ENCODE measurements around the gene TMEM130. TPM values are rescaled to one million over a fixed set of nuclear protein-coding genes. Genes with fewer than 3 reads are reported as not detected.

The TMEM130 gene, protein sequence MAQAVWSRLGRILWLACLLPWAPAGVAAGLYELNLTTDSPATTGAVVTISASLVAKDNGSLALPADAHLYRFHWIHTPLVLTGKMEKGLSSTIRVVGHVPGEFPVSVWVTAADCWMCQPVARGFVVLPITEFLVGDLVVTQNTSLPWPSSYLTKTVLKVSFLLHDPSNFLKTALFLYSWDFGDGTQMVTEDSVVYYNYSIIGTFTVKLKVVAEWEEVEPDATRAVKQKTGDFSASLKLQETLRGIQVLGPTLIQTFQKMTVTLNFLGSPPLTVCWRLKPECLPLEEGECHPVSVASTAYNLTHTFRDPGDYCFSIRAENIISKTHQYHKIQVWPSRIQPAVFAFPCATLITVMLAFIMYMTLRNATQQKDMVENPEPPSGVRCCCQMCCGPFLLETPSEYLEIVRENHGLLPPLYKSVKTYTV
- polyA plus RNA-seq (2012; ENCODE audit: low read depth, missing spikeins): not detected

GRCh38 chr7:98869597-98870120 lies at the start of gene TMEM130:
TMEM130 (minus strand) TSS chr7:98870014; CDS start chr7:98869861, 153 bp downstream.
- TF ChIP-seq PAX5 (IDR thresholded peaks at IDR 0.05; ENCODE audit: insufficient read depth, low read length, severe bottlenecking) (no peak), POU2F2 (IDR thresholded peaks at IDR 0.05; ENCODE audit: low read depth, low read length) (no peak), POLR2A (IDR thresholded peaks at IDR 0.05; ENCODE audit: low read depth, low read length) (no peak), POLR2AphosphoS5 (IDR thresholded peaks at IDR 0.05; ENCODE audit: low read depth, low read length) (no peak), SPI1 (IDR thresholded peaks at IDR 0.05; ENCODE audit: low read depth, low read length) (no peak), TAF1 (IDR thresholded peaks at IDR 0.05; ENCODE audit: low read depth, low read length) (no peak)
- no peak for FAIRE-seq
- DNase-seq (ENCODE audit: insufficient read length, low spot score): no peak

GRCh38 chr7:98917331-98917730 lies 47.5 kb upstream of the TMEM130 start:
- FAIRE-seq (no peak), DNase-seq (ENCODE audit: insufficient read length, low spot score) (no peak)
- no peak for TF ChIP-seq PAX5 (IDR thresholded peaks at IDR 0.05; ENCODE audit: insufficient read depth, low read length, severe bottlenecking)
- no peak for TF ChIP-seq TAF1 (IDR thresholded peaks at IDR 0.05; ENCODE audit: low read depth, low read length)
- TF ChIP-seq POLR2AphosphoS5 (IDR thresholded peaks at IDR 0.05; ENCODE audit: low read depth, low read length): no peak
- TF ChIP-seq SPI1 (IDR thresholded peaks at IDR 0.05; ENCODE audit: low read depth, low read length): no peak
- no peak for TF ChIP-seq POU2F2 (IDR thresholded peaks at IDR 0.05; ENCODE audit: low read depth, low read length)
- no peak for TF ChIP-seq POLR2A (IDR thresholded peaks at IDR 0.05; ENCODE audit: low read depth, low read length)

DNA sequence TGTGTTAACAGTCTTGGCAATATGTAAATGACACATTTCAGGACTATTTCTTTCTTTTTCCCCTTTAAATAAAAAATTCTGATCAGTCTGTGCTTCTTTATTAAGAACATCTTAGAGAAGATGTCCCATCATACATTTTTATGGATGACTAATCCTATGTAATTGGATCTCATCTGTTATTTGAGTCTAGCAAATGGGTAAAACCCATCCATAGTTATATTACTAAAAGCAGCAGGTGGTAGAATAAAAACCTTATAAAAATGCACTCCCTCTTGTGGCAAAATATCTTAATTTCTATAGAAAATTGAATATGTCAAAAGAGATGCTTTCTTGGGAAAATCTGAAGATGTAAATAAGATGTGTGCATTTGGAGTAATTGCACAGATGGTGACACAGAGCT lies 43.8 kb upstream of the TMEM130 start:
- TF ChIP-seq PAX5 (IDR thresholded peaks at IDR 0.05; ENCODE audit: insufficient read depth, low read length, severe bottlenecking) (no peak), SPI1 (IDR thresholded peaks at IDR 0.05; ENCODE audit: low read depth, low read length) (no peak), POLR2AphosphoS5 (IDR thresholded peaks at IDR 0.05; ENCODE audit: low read depth, low read length) (no peak), POLR2A (IDR thresholded peaks at IDR 0.05; ENCODE audit: low read depth, low read length) (no peak), POU2F2 (IDR thresholded peaks at IDR 0.05; ENCODE audit: low read depth, low read length) (no peak), TAF1 (IDR thresholded peaks at IDR 0.05; ENCODE audit: low read depth, low read length) (no peak)
- no peak for DNase-seq (ENCODE audit: insufficient read length, low spot score)
- no peak for FAIRE-seq

DNA sequence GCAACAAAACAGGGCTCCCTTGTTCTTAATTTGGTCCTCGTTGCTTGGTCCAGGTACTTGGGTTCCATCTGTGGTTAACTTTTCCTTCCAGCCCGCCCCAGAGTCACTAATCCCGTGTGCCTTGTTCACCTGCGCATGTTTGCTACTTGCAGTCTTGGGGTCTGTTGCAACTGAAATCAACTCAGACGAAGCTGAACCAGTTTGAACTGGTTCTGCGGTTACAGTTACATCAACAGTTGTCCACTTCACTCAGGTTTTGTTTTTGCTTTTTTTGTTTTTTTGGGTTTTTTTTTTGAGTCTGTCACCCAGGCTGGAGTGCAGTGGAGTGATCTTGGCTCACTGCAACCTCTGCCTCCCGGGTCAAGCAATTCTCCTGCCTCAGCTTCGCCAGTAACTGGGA lies 43.2 kb upstream of the TMEM130 start:
- FAIRE-seq: no peak
- TF ChIP-seq POU2F2 (IDR thresholded peaks at IDR 0.05; ENCODE audit: low read depth, low read length) (no peak), POLR2A (IDR thresholded peaks at IDR 0.05; ENCODE audit: low read depth, low read length) (no peak), SPI1 (IDR thresholded peaks at IDR 0.05; ENCODE audit: low read depth, low read length) (no peak), POLR2AphosphoS5 (IDR thresholded peaks at IDR 0.05; ENCODE audit: low read depth, low read length) (no peak), PAX5 (IDR thresholded peaks at IDR 0.05; ENCODE audit: insufficient read depth, low read length, severe bottlenecking) (no peak), TAF1 (IDR thresholded peaks at IDR 0.05; ENCODE audit: low read depth, low read length) (no peak)
- no peak for DNase-seq (ENCODE audit: insufficient read length, low spot score)

GRCh38 chr7:98911916-98912315 lies 42.1 kb upstream of the TMEM130 start:
- TF ChIP-seq PAX5 (IDR thresholded peaks at IDR 0.05; ENCODE audit: insufficient read depth, low read length, severe bottlenecking): no peak
- TF ChIP-seq POLR2A (IDR thresholded peaks at IDR 0.05; ENCODE audit: low read depth, low read length): no peak
- TF ChIP-seq POLR2AphosphoS5 (IDR thresholded peaks at IDR 0.05; ENCODE audit: low read depth, low read length): no peak
- no peak for TF ChIP-seq TAF1 (IDR thresholded peaks at IDR 0.05; ENCODE audit: low read depth, low read length)
- TF ChIP-seq SPI1 (IDR thresholded peaks at IDR 0.05; ENCODE audit: low read depth, low read length): no peak
- TF ChIP-seq POU2F2 (IDR thresholded peaks at IDR 0.05; ENCODE audit: low read depth, low read length): no peak
- no peak for FAIRE-seq

DNA sequence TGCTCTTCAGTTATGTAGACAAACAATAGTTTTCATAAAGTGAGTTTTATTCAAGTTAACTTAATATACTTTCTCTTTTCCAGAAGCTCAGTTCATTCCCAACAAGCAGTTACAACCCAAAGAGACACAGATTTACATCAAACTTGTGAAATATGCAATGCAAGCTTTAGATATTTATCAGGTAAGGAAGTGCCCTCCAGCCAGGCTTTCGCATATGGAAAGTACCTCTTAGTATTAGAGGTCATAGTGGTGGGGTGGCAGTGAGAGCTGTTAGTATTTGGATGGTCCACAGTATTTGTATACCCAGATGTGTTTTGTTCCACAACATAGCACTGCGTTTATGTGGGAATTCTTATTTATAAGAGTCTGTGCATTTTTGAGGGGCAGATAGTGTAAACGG lies 40.6 kb upstream of the TMEM130 start:
- DNase-seq (ENCODE audit: insufficient read length, low spot score) (no peak), FAIRE-seq (no peak)
- TF ChIP-seq POLR2A (IDR thresholded peaks at IDR 0.05; ENCODE audit: low read depth, low read length) (no peak), POLR2AphosphoS5 (IDR thresholded peaks at IDR 0.05; ENCODE audit: low read depth, low read length) (no peak), POU2F2 (IDR thresholded peaks at IDR 0.05; ENCODE audit: low read depth, low read length) (no peak), TAF1 (IDR thresholded peaks at IDR 0.05; ENCODE audit: low read depth, low read length) (no peak), PAX5 (IDR thresholded peaks at IDR 0.05; ENCODE audit: insufficient read depth, low read length, severe bottlenecking) (no peak), SPI1 (IDR thresholded peaks at IDR 0.05; ENCODE audit: low read depth, low read length) (no peak)

More at GRCh38 chr7:98911916-98912315, 42.1 kb upstream of the TMEM130 start:
- no peak for DNase-seq (ENCODE audit: insufficient read length, low spot score)

GRCh38 chr7:98909487-98909886 lies 39.7 kb upstream of the TMEM130 start:
- DNase-seq (ENCODE audit: insufficient read length, low spot score) (no peak), FAIRE-seq (no peak)
- TF ChIP-seq PAX5 (IDR thresholded peaks at IDR 0.05; ENCODE audit: insufficient read depth, low read length, severe bottlenecking): no peak
- TF ChIP-seq POLR2A (IDR thresholded peaks at IDR 0.05; ENCODE audit: low read depth, low read length): no peak
- TF ChIP-seq TAF1 (IDR thresholded peaks at IDR 0.05; ENCODE audit: low read depth, low read length): no peak
- no peak for TF ChIP-seq POU2F2 (IDR thresholded peaks at IDR 0.05; ENCODE audit: low read depth, low read length)
- no peak for TF ChIP-seq SPI1 (IDR thresholded peaks at IDR 0.05; ENCODE audit: low read depth, low read length)
- no peak for TF ChIP-seq POLR2AphosphoS5 (IDR thresholded peaks at IDR 0.05; ENCODE audit: low read depth, low read length)

GRCh38 chr7:98908585-98908984 lies 38.8 kb upstream of the TMEM130 start:
- TF ChIP-seq POLR2A (IDR thresholded peaks at IDR 0.05; ENCODE audit: low read depth, low read length): no peak
- TF ChIP-seq PAX5 (IDR thresholded peaks at IDR 0.05; ENCODE audit: insufficient read depth, low read length, severe bottlenecking): no peak
- TF ChIP-seq POU2F2 (IDR thresholded peaks at IDR 0.05; ENCODE audit: low read depth, low read length): no peak
- TF ChIP-seq SPI1 (IDR thresholded peaks at IDR 0.05; ENCODE audit: low read depth, low read length): no peak
- no peak for TF ChIP-seq TAF1 (IDR thresholded peaks at IDR 0.05; ENCODE audit: low read depth, low read length)
- no peak for TF ChIP-seq POLR2AphosphoS5 (IDR thresholded peaks at IDR 0.05; ENCODE audit: low read depth, low read length)
- no peak for FAIRE-seq
- DNase-seq (ENCODE audit: insufficient read length, low spot score): no peak

- no peak for TF ChIP-seq POLR2AphosphoS5 (IDR thresholded peaks at IDR 0.05; ENCODE audit: low read depth, low read length)
- no peak for TF ChIP-seq PAX5 (IDR thresholded peaks at IDR 0.05; ENCODE audit: insufficient read depth, low read length, severe bottlenecking)
- DNase-seq (ENCODE audit: insufficient read length, low spot score): no peak
- no peak for FAIRE-seq
Observed at GRCh38 chr7:98907570-98907969, 37.8 kb upstream of the TMEM130 start.

All from GM12891 (cell line).